HG03571 (cell line): ENCODE data around the gene ADORA1.

Source experiments
- ATAC-seq: cut with Tn5 transposase; IDR thresholded peaks from one replicate; pipeline ENCODE4 v1.9.1; 2021; ENCODE audit not compliant: unreplicated experiment

The ADORA1 gene

DNA sequence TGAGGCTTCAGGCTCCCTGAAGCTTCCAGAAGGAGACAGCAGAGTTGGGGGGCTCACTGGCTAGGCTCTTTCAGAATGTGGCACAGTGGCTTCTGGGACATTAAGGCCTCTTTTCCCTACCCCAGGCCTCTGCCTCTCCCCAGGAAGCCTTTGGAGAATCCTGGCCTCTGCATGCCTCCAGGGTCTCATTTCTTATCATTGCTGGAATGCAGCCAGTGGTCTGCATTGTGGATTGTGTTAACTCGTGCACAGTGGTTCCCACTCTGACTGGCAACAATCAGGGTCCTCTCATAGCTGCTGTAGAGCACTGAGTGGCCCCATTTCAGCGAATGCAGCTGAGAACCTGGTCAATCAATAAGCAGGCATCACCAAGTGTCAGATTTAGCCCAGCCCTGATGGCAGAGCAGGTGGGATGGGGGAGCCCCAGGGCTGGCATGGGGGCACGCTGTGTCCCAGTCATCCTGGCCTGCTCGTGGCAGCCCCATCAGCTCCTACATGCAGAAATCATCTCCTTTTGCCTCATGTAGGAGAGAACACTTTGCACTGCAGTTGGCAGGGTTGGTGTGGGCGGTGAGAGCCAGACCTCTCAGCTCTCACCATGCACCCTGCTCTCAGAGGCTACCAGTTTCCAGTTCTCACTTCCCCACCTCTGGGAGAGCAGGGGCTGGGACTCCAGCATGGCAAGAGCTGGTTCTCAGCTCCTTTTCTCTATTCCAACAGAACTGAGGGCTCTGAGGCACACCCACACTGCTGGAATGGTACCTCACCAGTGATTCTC, 13.4 kb downstream of the ADORA1 start:
- ATAC-seq: no peak

- no peak for ATAC-seq
Measured at GRCh38 chr1:203142124-203142523, 14.6 kb downstream of the ADORA1 start.

DNA sequence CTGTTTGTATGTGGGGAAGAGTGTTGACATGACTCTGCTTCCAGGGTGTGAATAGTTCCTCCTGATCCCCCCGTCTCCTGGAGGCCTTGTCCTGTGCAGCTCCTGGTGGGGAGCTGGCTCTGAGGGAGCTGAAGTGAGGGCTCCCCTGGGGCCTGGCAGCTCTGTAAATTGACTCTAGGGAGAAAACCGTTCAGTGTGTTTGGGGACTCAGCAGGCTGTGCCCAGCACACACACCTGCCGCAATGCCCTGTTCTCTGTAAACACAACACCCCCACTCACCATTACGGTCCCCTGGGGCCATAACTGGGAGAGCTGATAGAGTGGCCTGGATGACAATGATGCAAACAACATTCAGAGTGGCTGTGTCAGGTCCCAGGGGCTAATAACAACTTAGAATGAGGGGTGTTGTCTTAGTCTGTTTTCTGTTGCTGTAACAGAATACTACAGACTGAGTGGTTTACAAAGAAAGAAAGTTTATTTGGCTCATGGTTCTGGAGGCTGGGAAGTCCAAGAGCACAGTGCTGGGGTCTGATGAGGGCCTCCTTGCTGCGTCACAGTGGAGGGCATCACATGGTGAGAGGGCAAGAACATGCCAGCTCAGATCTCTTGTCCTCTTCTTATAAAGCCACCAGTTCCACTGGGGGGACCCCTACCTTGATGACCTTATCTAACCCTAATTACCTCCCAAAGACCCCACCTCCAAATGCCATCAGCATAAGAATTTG, 15.3 kb downstream of the ADORA1 start:
- no peak for ATAC-seq

DNA sequence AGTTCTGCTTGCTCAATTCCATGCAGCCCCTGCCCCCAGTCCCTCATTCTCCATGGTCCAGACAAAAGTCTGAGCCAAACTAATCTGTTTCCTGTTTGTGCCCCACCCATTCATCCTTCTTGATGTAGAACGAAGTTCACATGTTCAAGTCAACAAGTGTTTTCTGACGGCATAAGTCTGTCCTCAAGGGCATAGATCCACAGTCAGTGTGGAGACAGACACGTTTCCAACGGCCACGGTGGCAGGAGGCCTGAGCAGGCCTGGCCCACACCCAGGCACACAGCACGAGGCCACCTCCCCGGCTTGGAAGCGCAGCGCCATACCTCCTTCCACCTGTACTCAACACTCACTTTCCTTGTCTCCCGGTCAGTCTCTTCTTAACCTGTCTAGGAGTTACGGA, 16.1 kb downstream of the ADORA1 start:
- ATAC-seq: no peak

DNA sequence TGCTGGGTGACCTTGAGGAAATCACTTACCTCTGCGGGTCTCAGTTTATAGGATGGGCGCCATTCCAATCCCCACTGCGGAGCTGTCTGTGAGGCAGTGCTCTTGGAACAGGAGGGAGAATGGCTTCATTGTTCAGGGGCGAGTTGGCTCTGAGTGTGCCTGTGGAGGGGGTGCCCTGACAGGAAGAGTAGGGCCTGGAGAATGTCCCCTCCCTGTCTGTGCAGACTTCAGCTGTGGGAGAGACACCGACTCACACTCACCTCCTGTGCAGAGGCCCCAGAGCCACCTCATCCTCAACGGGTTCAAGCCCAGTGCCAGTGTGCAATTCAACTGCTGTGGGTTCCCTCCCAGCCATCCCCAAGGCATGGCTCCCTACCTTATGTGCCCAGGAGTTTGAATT, 17.1 kb downstream of the ADORA1 start:
- ATAC-seq: no peak

DNA sequence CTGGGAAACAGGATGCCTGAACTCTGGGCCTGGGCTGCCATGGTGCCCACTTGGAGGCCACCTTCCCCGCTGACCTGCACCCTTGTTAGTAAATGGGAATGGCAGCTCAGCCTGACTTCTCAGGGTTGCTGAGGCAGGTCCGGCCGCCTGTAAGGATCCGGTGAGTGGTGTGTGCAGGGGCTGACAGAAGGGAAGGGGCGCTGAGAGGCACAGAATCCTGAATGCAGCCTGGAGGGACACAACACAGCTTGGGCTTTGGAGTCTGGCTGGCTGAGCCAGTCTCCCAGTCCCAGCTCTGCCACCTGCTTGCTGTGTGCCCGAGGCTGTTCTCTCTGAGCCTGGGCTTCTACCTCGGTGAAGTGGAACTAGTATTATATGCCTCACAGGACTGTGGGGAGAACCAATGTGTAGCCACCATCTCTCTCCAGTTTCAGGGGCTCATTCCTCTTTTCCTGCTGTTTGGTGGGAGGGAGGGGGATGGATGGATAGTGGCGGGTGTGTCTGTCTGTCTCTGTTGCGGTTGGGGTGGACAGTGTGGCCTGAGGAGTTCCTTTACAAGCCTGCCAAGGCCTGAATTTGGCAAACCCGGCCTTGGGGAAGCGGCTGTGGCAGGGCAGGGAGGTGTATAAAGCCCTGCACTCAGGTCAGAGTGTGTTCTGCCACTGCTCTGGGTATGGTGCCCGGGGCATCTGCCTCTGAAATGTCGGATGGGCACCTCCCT, 18.0 kb downstream of the ADORA1 start:
- no peak for ATAC-seq

- no peak for ATAC-seq
Measured at GRCh38 chr1:203146042-203146369, 18.5 kb downstream of the ADORA1 start.

GRCh38 chr1:203146537-203146936, 19.0 kb downstream of the ADORA1 start:
- no peak for ATAC-seq

DNA sequence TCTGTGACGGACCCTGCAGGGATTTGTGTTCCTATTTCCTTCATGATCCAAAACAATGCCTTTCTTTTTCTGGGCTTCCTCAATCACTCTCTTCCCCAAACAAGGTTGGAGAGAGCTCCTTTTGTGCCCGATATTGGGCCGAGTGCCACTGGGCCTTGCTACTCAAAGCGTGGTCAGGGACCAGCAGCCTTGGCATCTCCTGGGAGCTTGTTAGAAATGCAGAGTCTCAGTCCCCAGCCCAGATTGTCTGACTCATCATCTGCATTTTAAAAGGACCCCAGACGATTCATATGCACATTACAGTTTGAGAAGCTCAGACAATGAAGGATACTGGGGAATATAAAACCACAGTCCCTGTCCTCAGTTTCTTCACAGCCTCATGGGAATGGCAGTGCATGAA, 19.9 kb downstream of the ADORA1 start:
- no peak for ATAC-seq

DNA sequence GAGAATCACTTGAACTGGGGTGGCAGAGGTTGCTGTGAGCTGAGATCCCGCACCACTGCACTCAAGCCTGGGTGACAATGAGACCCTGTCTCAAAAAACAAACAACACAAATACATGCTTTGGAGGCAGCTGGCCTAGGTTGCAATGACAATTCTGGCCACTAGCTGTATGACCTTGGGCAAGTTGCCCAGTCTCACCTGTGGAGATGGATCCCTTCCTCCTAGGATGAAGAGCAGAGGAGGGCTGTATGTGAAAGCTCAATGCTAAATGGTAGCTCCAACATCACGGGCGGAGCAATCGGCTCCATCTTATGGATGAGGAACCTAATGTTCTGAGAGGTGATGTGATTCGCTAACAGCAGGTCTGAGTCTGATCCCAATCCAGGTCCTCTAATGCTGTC, 20.6 kb downstream of the ADORA1 start:
- no peak for ATAC-seq

- no peak for ATAC-seq
Measured at GRCh38 chr1:203148579-203148978, 21.1 kb downstream of the ADORA1 start.

DNA sequence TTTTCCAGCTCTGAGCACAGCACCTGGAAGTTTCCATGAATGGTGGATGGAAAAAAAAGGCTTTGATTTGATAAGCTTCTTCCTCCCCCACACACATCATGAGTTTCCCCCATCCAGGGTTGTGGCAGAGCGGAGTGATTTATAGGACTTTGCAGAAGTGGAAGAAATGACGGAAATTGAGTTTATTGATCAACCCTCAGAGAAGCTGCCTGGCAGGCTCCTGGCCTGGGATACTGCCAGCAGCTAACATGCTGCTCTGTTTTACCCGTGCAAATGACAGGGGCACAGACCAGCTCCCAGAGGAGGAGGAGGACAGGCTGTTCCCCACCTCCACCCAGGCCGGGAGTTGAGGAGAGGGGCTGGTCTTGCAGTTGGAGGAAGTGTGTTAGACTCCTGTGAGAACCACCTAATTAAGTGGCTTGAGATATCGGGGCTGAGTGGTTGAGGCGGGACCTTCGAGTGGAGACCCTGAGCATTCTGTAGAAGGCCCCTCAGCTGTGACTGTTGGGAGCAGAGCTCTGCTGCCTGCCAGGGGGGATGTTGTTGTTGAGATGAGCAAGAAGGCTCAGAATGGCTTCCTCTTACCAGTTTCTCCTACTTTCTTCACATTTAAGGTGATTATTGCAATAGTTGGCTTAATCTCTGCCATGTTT, 21.8 kb downstream of the ADORA1 start:
- no peak for ATAC-seq

DNA sequence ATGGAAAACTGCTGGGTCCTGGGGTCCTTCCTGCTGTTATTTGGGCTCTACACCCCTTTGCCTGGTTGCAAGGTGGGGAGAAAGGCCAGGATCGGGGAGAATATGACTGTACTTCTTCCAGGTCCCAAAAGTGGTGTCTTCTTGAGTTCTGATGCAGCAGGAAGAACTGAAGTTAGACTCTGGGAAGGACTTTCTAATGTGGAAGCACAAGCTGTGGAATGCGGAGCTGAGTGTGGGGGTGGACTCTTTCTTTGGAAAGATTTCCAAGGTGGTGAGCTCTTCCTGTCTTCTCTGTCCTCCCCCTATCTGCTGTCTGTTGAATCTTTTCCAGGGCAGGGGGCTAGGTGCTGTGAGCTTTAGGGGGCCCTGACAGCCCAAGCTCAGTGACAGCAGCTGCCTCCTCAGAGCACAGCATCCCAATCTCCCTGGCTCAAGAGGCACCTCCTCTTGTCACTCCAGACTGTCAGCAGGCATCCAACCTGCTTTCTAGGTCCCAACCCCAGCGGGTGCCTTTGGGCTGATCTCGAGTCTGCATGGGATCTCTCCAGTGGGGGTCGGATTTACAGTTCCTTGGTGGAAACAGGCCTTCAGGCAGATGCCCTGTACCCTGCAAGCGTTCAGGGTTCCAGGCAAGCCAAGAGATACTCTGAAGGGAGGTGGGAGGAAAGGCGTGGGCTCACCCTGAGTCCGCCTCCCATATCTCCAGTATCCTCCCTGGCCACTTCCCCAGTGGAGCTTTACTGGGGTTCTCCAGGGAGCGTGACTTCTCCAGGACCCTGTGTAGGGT, 23.2 kb downstream of the ADORA1 start:
- ATAC-seq: no peak

DNA sequence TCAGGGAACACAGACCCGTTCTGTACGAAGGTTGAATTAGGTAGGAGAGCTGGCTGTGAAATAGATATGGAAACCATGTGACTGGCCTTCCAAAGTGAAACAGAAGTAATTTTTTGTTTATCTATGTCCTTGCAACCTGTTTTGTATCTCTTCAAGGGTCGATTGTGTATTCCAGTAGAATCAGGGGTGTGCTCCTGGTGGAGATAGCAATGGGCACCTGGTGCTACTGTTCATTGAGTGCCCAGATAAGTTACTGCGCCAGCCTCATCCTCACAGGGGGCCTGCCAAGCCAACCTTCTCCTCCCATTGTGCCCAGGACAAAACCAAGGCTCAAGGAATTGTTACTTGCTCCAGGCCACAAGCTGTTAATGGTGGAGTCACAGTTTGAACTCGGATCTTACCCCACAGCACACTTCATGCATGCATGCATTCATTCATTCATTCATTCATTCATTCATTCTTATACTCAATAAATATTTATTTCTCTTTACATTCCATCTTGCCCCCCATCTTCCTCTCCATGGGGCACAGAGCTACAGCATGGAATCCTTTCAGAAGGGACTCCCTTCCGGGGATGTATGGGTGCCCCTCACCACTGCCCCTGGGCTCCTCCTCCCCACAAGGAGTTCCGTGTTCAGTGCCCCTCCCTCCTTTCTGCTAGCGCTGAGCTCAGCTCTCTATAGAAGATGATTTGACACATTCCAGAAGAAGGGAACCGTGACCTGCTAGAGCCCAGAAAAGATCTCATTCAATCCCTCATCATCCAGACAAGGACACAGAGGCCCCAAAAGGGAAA, 24.0 kb downstream of the ADORA1 start:
- no peak for ATAC-seq

- ATAC-seq: no peak
Measured at GRCh38 chr1:203152158-203153034, 24.9 kb downstream of the ADORA1 start.

DNA sequence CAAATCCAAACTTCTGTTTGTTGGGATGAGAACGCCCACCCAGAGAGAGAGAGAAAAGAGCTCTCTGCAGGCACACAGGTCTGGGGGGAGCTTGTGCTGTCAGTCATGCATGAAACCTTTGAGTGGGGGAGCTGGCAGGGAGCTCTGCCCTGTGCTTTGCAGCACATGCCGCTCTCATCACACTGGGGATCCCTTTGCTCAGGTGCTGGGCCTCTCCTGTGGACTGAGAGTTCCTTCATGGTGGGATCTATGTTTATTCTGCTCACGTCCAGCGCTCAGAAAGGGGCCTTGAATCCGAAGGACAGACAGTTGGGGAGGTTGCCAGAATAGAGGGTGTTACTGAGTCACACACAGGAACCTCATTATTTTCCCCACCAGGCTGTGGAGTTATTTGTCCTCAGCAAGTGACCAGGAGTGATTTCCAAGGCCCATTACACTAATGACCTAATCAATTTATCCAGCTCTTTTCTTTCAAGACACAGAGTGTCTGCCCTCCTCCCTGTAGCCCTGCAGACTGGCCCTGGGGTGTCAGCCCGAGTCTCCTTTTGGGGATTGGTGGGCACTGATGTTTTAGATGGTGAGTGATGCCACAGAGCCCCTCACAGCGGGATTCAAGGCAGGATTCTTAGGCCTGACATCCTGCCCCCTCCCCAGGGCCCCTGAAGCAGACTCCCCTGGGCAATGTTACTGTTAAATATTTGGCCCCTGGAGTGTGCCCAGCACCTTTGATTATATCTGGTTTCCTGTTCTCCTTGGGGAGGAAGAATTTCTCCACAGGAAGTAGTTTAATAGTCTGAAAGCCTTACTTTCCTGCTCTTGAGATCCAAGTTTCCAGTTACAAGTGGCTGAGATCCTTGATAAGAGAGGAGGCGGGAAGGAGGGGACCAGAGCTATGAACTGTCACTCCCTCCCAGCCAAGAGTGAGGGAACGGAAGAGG, 25.8 kb downstream of the ADORA1 start:
- no peak for ATAC-seq

DNA sequence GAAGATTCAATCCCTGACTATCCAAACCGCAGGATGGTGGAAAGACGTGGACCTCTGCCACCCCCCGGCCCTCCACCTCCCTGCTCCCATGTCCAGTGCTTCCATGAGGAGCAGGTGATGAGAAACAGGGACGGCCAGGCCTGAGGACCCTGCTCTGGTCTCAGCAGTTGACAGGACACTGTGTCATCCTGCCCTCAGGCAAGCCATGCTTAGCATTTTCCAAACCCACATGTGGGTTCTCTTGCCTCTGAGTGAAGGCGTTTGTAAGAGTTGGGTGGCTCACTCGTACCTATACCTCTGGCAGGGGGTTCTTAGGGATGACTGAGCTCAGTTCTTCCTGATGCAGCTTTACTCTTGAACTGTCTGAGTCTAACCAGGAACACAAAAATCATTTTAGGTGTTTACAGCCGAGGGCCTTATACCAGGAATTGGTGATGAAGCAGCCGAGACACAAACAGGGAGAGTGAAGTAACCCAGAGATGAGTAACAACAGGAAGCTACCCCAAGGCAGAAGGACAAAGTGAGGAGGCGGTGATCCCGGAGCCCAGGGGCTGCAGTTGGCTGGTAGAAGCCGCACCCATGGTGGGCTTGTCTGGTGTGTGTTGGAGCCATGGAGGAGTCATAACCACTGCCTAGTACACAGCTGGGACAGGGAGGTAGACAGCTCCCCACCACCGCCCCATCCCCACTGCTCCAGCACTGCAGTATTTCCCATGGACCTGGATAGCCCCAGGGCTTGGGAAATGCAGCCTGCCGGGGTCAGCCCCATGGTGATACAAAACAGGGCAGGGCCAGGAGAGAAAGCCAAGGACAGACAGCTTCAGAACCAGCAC, 26.7 kb downstream of the ADORA1 start:
- ATAC-seq: no peak
